Neuronal stem cell (in vitro differentiated cells): ENCODE measurements around the gene HEYL.
A peak's percentile ranks its signal among the peaks of the same experiment; 100 is the strongest.
"Not testable (repeated sequence)": the region's sequence is repeated elsewhere in the genome, so short reads cannot be mapped to it uniquely, and the experiment has no call there.

Experiments
- DNase-seq: peaks from one replicate; pipeline ENCODE4 v3.0.0-alpha.2; 2013; ENCODE audit warnings: low spot score
- H2AFZ ChIP-seq: one replicate; pipeline ENCODE4 v1.6.1; 2013; ENCODE audit warnings: mild to moderate bottlenecking, low read length, inconsistent platforms
- H2AK5ac ChIP-seq: 2 replicates; pipeline ENCODE4 v1.6.1; 2013; ENCODE audit warnings: low read depth, mild to moderate bottlenecking, inconsistent platforms, low read length, moderate library complexity, mixed read lengths
- H2BK120ac ChIP-seq: 2 replicates; pipeline ENCODE4 v1.6.1; 2013; ENCODE audit warnings: low read depth, mild to moderate bottlenecking, inconsistent platforms, low read length, moderate library complexity, mixed read lengths
- H2BK12ac ChIP-seq: one replicate; pipeline ENCODE4 v1.6.1; 2013; ENCODE audit warnings: low read length, inconsistent platforms
- H2BK15ac ChIP-seq: 2 replicates; pipeline ENCODE4 v1.6.1; 2013; ENCODE audit warnings: mild to moderate bottlenecking, low read length, inconsistent platforms, mixed read lengths
- H2BK5ac ChIP-seq: one replicate; pipeline ENCODE4 v1.6.1; 2013; ENCODE audit warnings: inconsistent platforms, mild to moderate bottlenecking, low read length, moderate library complexity
- H3K14ac ChIP-seq: one replicate; pipeline ENCODE4 v1.6.1; 2013; ENCODE audit warnings: low read length, inconsistent platforms
- H3K18ac ChIP-seq: 2 replicates; pipeline ENCODE4 v1.6.1; 2013; ENCODE audit warnings: low read length, inconsistent platforms
- H3K23ac ChIP-seq: 2 replicates; pipeline ENCODE4 v1.6.1; 2013; ENCODE audit warnings: low read depth, mild to moderate bottlenecking, mixed read lengths, low read length, inconsistent platforms; ENCODE audit not compliant: poor library complexity
- H3K27ac ChIP-seq: replicated peaks from 3 replicates; pipeline ENCODE4 v1.5.1; 2013; ENCODE audit warnings: low read length, inconsistent platforms
- H3K27me3 ChIP-seq, 3 experiments: 2 replicates each; pipeline ENCODE4 v1.6.1; 2013; ENCODE audit warnings: low read length in 3 of 3, mild to moderate bottlenecking in 2 of 3, inconsistent platforms in 1 of 3, low read depth in 1 of 3, mixed read lengths in 1 of 3, moderate library complexity in 1 of 3; ENCODE audit not compliant: control insufficient read depth in 3 of 3, insufficient read depth in 3 of 3
- H3K36me3 ChIP-seq, 2 donors: replicated peaks in 1 of 2; 2 replicates each; pipeline ENCODE4 v1.6.1; 2013; ENCODE audit warnings: low read length in 2 of 2; ENCODE audit not compliant: control insufficient read depth in 2 of 2, insufficient read depth in 2 of 2
- H3K4ac ChIP-seq: 2 replicates; pipeline ENCODE4 v1.6.1; 2013; ENCODE audit warnings: inconsistent platforms, mild to moderate bottlenecking, low read length, moderate library complexity
- H3K4me1 ChIP-seq, 2 donors: 1 replicate in 1 of 2; 2 replicates in 1 of 2; pipeline ENCODE4 v1.6.1; 2013; ENCODE audit warnings: low read length in 2 of 2, low read depth in 1 of 2; ENCODE audit not compliant: control insufficient read depth in 2 of 2, insufficient read depth in 1 of 2
- H3K4me2 ChIP-seq: one replicate; pipeline ENCODE4 v1.6.1; 2013; ENCODE audit warnings: mild to moderate bottlenecking, low read length, inconsistent platforms; ENCODE audit not compliant: insufficient read depth, poor library complexity, severe bottlenecking
- H3K4me3 ChIP-seq, 2 donors: 2 replicates each; pipeline ENCODE4 v1.5.1; 2013; ENCODE audit warnings: low read length in 2 of 2, mild to moderate bottlenecking in 2 of 2, inconsistent platforms in 1 of 2, moderate library complexity in 1 of 2
- H3K79me1 ChIP-seq: one replicate; pipeline ENCODE4 v1.6.1; 2013; ENCODE audit warnings: low read depth, mild to moderate bottlenecking, inconsistent platforms, low read length, moderate library complexity
- H3K9ac ChIP-seq: one replicate; pipeline ENCODE4 v1.6.1; 2013; ENCODE audit warnings: mild to moderate bottlenecking, low read depth, low read length, inconsistent platforms; ENCODE audit not compliant: poor library complexity
- H3K9me3 ChIP-seq, 2 donors: replicated peaks in 1 of 2; 2 replicates each; pipeline versions ENCODE3 to v1.6.1; 2013; ENCODE audit warnings: low read length in 2 of 2, mild to moderate bottlenecking in 2 of 2, inconsistent platforms in 1 of 2, low read depth in 1 of 2, mixed read lengths in 1 of 2, moderate library complexity in 1 of 2; ENCODE audit not compliant: control insufficient read depth in 2 of 2, insufficient read depth in 1 of 2
- H4K8ac ChIP-seq: one replicate; pipeline ENCODE4 v1.6.1; 2013; ENCODE audit warnings: low read depth, mild to moderate bottlenecking, inconsistent platforms, low read length, moderate library complexity
- H4K91ac ChIP-seq: one replicate; pipeline ENCODE4 v1.6.1; 2013; ENCODE audit warnings: low read length, low read depth, mild to moderate bottlenecking, inconsistent platforms; ENCODE audit not compliant: poor library complexity
- WGBS, 2 donors: extraction: QIAGEN DNeasy Blood & Tissue Kit; methylation state at CpG; one replicate each; pipeline ENCODE4 v1.1.7; 2013; ENCODE audit warnings: missing lambda C conversion rate in 2 of 2, mixed read lengths in 1 of 2; ENCODE audit not compliant: insufficient read length in 2 of 2, insufficient replicate concordance in 1 of 2; ENCODE audit errors: extremely low coverage in 2 of 2; 5-methylcytosine and 5-hydroxymethylcytosine counted together

Gene HEYL

DNA sequence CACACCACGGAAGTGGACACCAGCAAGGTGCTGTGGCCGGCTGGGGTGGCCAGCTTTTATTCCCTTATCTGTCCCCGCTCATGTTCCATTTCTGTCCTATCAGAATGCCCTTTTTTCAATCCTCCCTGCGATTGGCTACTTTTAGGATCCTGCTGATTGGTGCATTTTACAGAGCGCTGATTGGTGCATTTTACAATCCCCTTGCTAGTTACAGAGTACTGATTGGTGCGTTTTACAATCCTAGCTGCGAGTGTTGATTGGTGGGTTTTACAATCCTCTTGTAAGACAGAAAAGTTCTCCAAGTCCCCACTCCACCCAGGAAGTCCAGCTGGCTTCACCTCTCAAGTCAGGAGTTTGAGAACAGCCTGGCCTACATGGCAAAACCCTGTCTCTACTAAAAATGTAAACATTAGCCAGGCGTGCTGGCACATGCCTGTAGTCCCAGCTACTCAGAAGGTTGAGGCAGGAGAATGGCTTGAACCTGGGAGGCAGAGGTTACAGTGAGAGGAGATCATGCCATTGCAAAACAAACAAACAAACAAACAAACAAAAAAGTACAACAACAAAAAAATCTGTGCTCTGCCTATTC lies 37.7 kb downstream of the HEYL start:
- not testable (repeated sequence) for H2BK5ac ChIP-seq, DNase-seq, H3K27me3 ChIP-seq, H2BK15ac ChIP-seq, H3K27ac ChIP-seq, H4K91ac ChIP-seq, H2AFZ ChIP-seq, H3K4me3 ChIP-seq, H2BK12ac ChIP-seq, H3K18ac ChIP-seq, H3K9me3 ChIP-seq, H3K4ac ChIP-seq, H3K23ac ChIP-seq, H4K8ac ChIP-seq, H2AK5ac ChIP-seq, H3K4me2 ChIP-seq, H3K9ac ChIP-seq, H2BK120ac ChIP-seq, H3K36me3 ChIP-seq, H3K4me1 ChIP-seq, H3K14ac ChIP-seq, H3K79me1 ChIP-seq
- WGBS, 2 donors = no CpG with 5 or more reads among the region's 8 CpGs

GRCh38 chr1:39596163-39596562 lies 43.3 kb downstream of the HEYL start:
- no peaks in the 10 kb centered on the region for H3K4me1 ChIP-seq
- H3K4me2 ChIP-seq = no peak overlapping the region
- H2AFZ ChIP-seq = no peak overlapping the region
- peak overlapping the region; percentile 8 for H2AK5ac ChIP-seq
- no peak for DNase-seq
- no peak overlapping the region for H3K23ac ChIP-seq
- no peak overlapping the region for H4K8ac ChIP-seq
- H3K4ac ChIP-seq = no peak overlapping the region
- no peak overlapping the region for H3K9ac ChIP-seq
- no peak overlapping the region for H3K27ac ChIP-seq
- H3K14ac ChIP-seq = no peak overlapping the region
- no peak overlapping the region for H2BK5ac ChIP-seq
- no peaks in the 10 kb centered on the region for H3K36me3 ChIP-seq
- no peak overlapping the region for H3K4me3 ChIP-seq
- H3K9me3 ChIP-seq = no peaks in the 10 kb centered on the region
- no peak overlapping the region for H2BK120ac ChIP-seq
- no CpG with 5 or more reads among the region's 6 CpGs for WGBS, 2 donors
- H4K91ac ChIP-seq = no peak overlapping the region
- no peak overlapping the region for H2BK12ac ChIP-seq
- H2BK15ac ChIP-seq = no peak overlapping the region
- H3K79me1 ChIP-seq = no peaks in the 10 kb centered on the region
- H3K18ac ChIP-seq = no peak overlapping the region
- peaks cover 0 to 30% (median 8%) of the 10 kb centered on the region in 3 experiments for H3K27me3 ChIP-seq

- Histone ChIP-seq H3K9ac (no peak overlapping the region), H2BK120ac (no peak overlapping the region), H3K36me3 (no peaks in the 10 kb centered on the region), H3K4me2 (no peak overlapping the region), H3K4ac (no peak overlapping the region), H4K8ac (no peak overlapping the region), H3K79me1 (no peaks in the 10 kb centered on the region), H2BK15ac (no peak overlapping the region), H3K18ac (no peak overlapping the region), H2BK5ac (no peak overlapping the region), H3K4me1 (no peaks in the 10 kb centered on the region), H3K23ac (no peak overlapping the region), H4K91ac (no peak overlapping the region), H3K9me3 (no peaks in the 10 kb centered on the region), H2AFZ (no peak overlapping the region), H2BK12ac (no peak overlapping the region), H3K27me3 (peaks cover 0 to 40% (median 8%) of the 10 kb centered on the region in 3 experiments), H3K27ac (no peak overlapping the region), H3K14ac (no peak overlapping the region), H2AK5ac (no peak overlapping the region), H3K4me3 (no peak overlapping the region)
- WGBS, 2 donors = no CpG with 5 or more reads among the region's 4 CpGs
- no peak for DNase-seq
Measured at GRCh38 chr1:39593386-39593785, 46.1 kb downstream of the HEYL start.

GRCh38 chr1:39592069-39592468 lies 47.4 kb downstream of the HEYL start:
- Histone ChIP-seq H3K18ac (no peak overlapping the region), H3K4me1 (no peaks in the 10 kb centered on the region), H2AFZ (no peak overlapping the region), H3K36me3 (no peaks in the 10 kb centered on the region), H4K8ac (no peak overlapping the region), H3K14ac (no peak overlapping the region), H3K4ac (no peak overlapping the region), H2BK15ac (no peak overlapping the region), H3K9me3 (no peaks in the 10 kb centered on the region), H3K4me3 (no peak overlapping the region), H2AK5ac (no peak overlapping the region), H3K9ac (no peak overlapping the region), H2BK5ac (no peak overlapping the region), H3K23ac (no peak overlapping the region), H3K79me1 (no peaks in the 10 kb centered on the region), H4K91ac (no peak overlapping the region), H2BK12ac (no peak overlapping the region), H3K4me2 (no peak overlapping the region), H3K27ac (no peak overlapping the region), H3K27me3 (peaks cover 0 to 37% (median 8%) of the 10 kb centered on the region in 3 experiments), H2BK120ac (no peak overlapping the region)
- no CpG with 5 or more reads among the region's 4 CpGs for WGBS, 2 donors
- DNase-seq = no peak
